NB4 (cell line): ENCODE data around the gene TMEM164.

Experiments
- DNase-seq: peaks from one replicate; pipeline ENCODE4 v3.0.0; 2010; ENCODE audit warnings: low read depth
- H3K4me3 ChIP-seq: one replicate; pipeline ENCODE4 v1.5.1; 2011; ENCODE audit warnings: mild to moderate bottlenecking, low read depth, low read length, moderate library complexity
- CTCF ChIP-seq: IDR thresholded peaks from one replicate; pipeline ENCODE4 v1.5.1; 2012; ENCODE audit warnings: low read depth, low read length
- MAX ChIP-seq: IDR thresholded peaks from 2 replicates; pipeline ENCODE4 v1.6.1; 2011; ENCODE audit warnings: low read depth, low read length
- MYC ChIP-seq: IDR thresholded peaks from 2 replicates; pipeline ENCODE4 v1.6.1; 2011; ENCODE audit warnings: low read depth, low read length
- POLR2A ChIP-seq: IDR thresholded peaks from 2 replicates; pipeline ENCODE4 v1.6.1; 2011; ENCODE audit warnings: mild to moderate bottlenecking; ENCODE audit not compliant: insufficient read length; ENCODE audit errors: extremely low read depth

The TMEM164 gene

GRCh38 chrX:110215411-110215810, 212.5 kb downstream of the TMEM164 start:
- H3K4me3 ChIP-seq: no peak overlapping the region
- DNase-seq: no peak
- TF ChIP-seq MAX (no peak), CTCF (no peak), POLR2A (no peak), MYC (no peak)

- DNase-seq: no peak
- H3K4me3 ChIP-seq: no peak overlapping the region
These were observed 213.1 kb downstream of the TMEM164 start for GRCh38 chrX:110216027-110216426.

GRCh38 chrX:110218591-110218990, 215.7 kb downstream of the TMEM164 start:
- TF ChIP-seq POLR2A: no peak
- TF ChIP-seq MAX: no peak
- TF ChIP-seq CTCF: no peak
- TF ChIP-seq MYC: no peak
- peak; percentile 10 for DNase-seq
- no peak overlapping the region for H3K4me3 ChIP-seq

More at GRCh38 chrX:110216027-110216426, 213.1 kb downstream of the TMEM164 start:
- no peak for TF ChIP-seq POLR2A
- no peak for TF ChIP-seq MYC
- TF ChIP-seq CTCF: no peak
- TF ChIP-seq MAX: no peak

GRCh38 chrX:110219920-110220319, 217.0 kb downstream of the TMEM164 start:
- no peak overlapping the region for H3K4me3 ChIP-seq
- no peak for DNase-seq
- TF ChIP-seq CTCF: no peak
- TF ChIP-seq MAX: no peak
- no peak for TF ChIP-seq POLR2A
- TF ChIP-seq MYC: no peak

GRCh38 chrX:110222497-110223257, 219.8 kb downstream of the TMEM164 start:
- no peak overlapping the region for H3K4me3 ChIP-seq
- no peak for DNase-seq
- TF ChIP-seq CTCF (no peak), MAX (no peak), MYC (no peak), POLR2A (no peak)
